Inferior parietal cortex (tissue), 1 donor: ENCODE data around the gene KAZN.

Experiments
- DNase-seq: peaks from one replicate; pipeline ENCODE4 v3.0.0-alpha.2; 2016; ENCODE audit errors: extremely low spot score

The KAZN gene

DNA sequence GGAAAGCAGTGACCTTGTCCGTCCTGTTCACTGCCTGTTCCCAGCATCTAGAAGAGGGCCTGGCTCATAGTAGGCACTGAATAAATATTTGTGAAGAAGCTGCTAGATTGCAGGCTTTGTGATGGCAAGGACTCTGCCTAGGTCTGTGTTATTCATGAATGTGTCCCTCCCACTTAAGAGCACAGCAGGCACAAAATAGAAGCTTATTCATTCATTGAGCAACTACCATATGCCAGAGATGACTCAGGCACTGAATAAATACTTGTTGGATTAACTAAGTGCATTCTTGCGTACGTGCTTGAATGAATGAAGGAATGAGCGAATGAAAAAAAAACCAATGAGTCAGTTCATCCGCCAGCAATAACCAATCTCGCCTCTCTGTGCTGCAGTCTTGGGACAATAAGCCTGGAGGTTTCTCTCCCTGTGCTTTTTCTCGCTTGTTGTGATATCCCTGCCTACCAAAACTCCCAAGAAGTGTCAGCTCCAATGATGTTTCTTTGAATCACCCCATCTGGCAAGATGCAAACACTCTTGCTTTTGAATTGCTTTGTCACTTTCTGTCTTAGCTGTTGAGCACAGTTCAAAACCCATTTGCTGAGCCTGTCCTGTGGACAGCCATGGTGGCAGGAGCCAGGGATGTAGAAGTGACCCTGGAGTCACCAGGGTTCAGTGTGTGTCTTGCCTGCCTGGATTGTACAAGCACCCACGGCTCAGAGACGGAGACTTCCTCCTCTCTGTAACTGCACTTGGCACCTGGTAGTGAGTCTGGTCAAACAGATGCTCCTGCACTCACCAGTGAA, 143.9 kb downstream of the KAZN start:
- DNase-seq, result peak; percentile 33

DNA sequence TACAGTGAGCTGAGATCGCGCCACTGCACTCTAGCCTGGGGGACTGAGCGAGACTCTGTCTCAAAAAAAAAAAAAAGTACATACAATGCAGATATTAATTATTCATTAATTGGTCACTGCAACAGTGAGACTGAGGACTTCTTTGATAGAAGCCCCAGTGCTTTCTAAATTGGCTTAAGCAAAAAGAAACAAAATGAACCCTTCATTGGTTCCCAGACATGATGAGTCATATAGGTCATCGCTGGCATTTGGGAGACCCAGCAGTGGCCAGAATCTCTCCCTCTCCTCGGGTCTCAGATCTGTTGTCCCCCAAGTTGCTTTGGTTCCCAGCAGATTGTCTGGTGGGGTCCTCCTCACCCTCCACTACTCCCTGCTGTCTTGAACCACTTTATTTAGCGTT, 144.9 kb downstream of the KAZN start:
- no peak for DNase-seq

DNA sequence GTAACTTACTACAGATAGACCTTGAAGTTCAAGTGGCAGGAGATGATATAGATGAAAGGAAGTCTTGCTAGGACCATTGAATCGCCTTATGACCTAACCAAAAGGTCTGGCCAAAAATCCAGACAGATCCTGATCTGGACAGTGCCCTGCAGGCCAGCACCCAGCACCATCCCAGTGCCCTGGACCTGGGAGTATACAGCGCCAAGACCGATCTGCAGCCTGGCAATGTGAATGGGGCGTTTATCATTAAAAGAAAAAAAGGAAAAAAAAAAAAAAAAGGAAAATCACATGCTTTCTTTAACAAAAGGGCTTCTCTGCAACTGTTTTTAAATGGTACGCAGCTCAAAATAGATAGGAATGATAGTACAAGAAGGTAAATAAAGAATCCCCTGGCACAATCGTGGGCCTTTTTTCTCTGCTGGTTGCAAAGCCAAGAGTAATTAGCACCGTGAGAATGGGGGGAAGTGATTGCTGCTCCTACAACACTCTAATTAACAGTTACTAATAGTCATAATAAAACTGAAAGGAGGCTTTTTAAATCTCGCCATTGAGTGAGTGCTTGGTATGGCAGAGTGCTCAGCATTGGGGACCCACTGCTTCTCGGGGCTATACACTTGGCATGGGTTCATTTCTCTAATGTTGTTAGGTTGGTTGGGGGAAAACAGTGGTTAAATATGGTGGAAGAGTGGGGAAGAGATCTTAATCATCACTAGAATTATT, 146.7 kb downstream of the KAZN start:
- no peak for DNase-seq

DNA sequence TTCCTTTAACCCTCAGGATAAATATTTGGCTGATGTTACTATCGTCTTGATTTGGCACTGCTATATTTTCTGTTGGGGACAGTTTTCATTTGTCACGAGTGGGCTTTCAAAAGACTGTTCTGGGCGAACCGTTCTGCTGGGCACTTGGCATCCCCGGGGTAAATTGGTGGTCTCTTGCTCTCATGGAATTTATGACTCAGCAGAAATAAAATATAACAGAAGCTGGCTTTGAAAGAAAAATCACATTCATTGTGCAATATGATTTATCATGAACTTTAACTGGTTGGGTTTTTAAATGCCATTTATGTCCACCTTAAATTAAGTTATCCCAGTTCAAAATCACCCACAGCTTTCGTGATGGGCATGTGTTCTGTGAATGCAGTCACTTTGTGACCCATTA, 147.3 kb downstream of the KAZN start:
- no peak for DNase-seq

DNA sequence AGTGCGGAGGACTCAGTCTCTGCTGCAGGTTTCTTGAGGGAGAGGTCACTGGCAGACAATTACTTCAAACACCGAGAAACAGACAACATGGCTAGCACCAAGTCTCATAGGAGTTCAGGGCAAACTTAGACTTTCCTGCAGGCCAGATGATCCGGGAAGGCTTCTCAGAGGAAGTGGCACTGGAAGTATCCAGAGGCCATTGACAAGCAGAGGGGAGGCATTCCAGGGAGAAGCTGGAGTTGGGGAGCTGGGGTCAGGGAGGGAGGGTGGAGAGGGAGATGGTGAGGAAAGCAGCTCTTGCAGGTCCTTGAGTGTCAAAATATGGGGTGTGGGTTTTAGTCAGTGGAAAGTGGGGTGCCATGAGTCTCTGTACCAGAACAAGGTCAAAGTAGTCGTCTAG, 147.9 kb downstream of the KAZN start:
- DNase-seq, result no peak

DNA sequence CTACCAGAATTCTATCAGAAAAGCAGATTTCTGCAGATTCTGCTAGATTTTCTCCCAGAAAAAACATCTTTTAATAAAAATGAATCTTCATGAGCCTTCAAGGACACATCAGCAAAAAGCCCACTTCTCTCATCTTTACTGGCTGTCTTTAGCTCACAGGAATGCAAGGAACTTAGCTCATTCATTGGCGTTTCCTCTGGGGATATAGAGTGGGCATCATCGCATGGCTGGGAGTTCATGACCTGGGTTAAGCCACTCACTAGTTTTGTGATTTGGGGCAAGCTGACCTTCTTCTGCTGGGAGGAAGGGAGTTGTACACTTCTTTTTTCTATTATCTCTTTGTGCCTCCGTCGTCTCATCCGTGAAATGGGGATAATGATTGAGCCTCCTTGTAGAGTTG, 149.7 kb downstream of the KAZN start:
- no peak for DNase-seq

DNA sequence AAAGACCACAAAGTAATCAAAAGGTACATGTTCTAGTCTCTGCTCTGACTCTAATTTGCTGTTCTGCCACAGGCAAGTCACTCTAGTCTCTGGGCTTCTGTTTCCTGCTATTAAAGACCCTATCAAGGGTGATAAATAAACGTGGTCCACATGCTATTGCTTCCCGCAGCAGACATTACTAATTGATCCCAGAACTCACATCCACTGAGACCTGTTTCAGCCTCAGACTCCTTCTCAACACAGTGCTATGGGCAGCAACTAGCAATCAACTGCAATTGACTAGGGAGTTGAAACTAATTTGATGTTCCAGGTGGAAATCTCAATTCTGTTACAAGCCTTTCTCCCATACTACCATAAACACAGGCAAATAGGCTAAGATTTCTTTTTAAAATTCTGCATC, 150.5 kb downstream of the KAZN start:
- DNase-seq, result no peak

DNA sequence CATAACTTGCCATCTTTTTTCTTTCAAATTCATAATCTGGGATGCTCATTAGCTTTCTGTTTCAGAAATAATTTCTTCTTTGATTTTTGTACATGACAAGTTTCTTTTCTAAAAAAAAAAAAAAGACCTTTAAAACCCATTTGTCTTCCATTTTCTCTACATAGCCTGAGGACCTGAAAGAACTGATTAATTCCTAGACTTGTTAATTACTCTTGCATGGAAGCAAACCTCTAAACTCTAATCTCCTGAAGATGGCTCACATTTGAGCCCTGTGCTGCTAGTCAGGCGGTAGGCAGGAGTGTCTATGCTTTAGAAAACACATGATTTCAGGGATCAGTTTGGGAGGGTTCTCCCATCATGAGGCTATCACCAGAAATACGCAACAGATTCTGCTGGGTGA, 152.0 kb downstream of the KAZN start:
- DNase-seq, result no peak

DNA sequence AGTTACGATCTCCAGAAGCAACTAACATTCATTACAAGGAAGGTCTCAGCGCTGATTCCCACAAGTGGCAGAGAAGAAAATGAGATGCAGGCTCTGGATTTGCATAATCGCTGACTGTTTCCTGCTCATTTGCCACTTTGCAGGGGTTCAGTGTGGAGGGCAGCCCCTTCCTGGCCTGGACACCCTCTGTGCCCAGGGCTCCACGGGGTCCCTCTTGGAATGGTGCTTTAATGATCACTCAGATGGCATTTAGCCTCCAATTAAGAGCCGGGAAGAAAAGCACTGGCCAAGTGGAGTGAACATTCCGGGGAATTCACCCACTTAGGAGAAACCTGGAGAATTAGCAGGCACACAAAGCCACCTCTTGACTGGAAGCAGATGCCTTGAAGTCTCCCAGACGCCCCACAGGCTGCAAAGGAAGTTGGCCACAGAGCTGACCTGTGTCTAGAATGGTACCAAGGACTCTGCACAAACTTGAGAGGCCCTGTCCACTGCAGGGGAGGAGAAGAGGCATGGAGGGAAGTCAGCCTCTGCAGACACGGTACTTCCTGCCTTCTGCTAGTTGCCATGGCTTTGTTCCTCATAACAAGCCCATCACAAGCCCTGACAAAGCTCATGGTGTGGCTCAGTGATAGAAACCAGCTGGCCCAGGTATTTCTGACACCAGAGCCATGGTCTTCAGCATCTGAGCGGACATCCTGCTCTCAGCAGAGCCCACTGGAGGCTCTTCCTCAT, 157.2 kb downstream of the KAZN start:
- no peak for DNase-seq

DNA sequence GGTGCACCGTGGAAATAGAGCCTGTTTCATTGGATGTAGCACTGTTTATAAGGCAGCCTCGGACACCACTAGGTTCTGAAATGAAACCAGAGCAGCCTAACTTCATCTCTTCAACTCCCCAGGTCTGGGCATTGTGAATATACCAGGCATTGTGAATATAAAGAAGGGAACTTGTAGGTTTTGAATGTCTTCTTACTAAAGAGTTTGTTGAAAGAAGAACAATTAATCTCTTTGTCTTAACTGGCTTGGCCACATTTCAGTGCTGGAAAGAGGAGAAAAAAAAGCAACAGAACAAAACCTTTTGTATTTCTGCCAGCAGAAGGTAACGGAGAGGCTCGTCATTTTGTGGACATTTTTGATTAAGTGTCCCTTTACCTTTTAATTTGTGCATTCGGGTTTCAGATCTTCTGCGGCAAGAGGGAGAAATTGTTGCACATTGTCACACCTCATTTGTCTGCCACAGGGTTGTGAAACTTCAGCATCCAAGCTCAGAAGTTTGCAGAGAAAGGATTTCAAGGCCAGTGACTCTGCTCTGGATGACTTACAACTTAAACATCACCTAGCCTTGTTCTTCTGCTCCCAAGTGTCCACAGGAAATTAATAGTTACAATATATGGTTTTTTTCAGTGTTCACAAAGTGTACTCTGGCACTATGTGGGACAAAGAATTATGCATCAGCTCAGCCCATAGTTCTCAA, 158.3 kb downstream of the KAZN start:
- peak; percentile 39 for DNase-seq

DNA sequence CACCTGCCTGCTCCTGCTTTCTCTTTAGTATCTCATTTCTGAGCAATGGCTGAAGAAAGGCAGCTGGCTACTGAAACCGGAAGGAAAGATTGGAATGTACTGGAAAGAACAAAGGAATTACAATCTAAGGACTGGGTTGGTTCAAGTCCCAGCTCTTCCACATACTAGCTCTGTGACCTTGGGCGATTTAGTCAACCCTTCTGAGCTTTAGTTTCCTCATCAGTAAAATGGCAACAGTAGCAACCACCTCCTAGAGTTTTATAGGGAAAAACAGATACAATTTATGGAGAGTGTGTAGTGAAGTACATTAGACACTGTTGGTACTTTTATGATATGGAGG, 158.8 kb downstream of the KAZN start:
- DNase-seq, result no peak

DNA sequence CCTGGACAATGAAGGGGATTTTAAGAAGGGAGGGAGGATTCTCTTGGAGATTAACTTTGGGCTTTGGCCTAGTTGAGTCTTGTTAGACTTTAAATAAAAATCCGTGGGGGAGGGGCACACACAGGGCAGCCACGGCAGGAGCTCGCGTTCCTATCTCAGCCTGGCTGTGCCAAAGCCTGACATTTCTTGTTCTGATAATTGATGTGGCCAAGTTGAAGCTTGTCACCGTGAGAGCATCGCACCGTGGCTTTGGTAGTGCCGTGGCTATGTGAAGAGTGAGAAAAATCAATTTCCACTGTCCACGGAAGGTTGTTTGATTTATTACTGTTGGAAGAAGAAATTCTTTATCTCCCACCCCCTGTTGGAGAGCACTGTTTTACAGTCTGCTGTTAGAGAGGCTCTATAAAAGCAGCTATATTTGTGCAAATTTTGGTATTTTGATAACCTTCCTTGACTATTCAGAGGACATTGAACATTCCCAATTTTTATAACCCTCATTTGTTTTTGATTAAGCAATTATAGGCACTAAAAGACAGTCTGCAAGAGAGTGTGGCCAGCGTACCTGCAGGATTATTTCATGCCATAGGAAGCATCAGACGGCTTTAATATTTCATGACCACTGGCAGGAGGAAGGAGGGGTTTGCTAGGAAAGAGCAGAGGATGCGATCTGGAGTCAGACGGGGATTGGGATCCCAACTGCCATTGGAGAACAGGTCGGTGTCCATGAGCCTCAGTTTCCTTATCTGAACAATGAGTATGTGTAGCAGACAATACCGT, 160.7 kb downstream of the KAZN start:
- DNase-seq, result no peak

DNA sequence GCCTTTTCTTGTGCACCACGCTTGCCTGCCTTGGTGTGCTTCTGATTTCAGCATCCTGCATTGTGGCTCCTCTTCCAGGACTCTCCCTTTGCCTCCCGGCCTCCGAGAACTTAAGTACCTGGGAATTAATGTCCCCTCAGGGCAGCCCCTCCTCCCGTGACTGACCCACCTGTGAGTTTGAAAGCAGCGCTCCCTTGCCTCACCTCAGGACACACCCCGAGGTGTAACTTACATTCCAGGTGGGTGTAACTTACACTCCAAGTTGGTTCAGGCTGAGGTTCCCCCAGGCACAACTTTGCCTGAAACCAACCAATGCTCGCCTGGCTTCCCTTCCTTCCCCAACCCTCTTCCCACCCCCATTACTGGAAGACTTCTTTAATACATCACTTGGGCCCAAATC, 161.4 kb downstream of the KAZN start:
- no peak for DNase-seq

DNA sequence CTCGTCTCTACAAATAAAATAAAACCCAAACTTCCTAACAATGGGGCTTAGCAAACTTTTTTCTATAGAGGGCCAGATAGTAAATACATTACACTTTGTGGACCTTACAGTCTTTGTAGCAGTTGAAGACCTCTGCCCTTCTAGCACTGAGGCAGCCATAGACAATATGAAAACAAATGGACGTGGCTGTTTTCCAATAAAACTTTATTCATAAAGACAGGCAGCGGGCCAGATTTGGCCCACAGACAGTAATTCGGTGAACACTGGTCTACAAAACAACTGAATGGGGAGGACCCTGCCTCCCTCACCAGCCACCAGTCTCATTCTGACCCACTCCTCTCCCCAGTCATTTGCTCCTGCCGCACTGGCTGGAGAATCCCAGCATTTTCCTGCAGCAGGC, 162.3 kb downstream of the KAZN start:
- no peak for DNase-seq

DNA sequence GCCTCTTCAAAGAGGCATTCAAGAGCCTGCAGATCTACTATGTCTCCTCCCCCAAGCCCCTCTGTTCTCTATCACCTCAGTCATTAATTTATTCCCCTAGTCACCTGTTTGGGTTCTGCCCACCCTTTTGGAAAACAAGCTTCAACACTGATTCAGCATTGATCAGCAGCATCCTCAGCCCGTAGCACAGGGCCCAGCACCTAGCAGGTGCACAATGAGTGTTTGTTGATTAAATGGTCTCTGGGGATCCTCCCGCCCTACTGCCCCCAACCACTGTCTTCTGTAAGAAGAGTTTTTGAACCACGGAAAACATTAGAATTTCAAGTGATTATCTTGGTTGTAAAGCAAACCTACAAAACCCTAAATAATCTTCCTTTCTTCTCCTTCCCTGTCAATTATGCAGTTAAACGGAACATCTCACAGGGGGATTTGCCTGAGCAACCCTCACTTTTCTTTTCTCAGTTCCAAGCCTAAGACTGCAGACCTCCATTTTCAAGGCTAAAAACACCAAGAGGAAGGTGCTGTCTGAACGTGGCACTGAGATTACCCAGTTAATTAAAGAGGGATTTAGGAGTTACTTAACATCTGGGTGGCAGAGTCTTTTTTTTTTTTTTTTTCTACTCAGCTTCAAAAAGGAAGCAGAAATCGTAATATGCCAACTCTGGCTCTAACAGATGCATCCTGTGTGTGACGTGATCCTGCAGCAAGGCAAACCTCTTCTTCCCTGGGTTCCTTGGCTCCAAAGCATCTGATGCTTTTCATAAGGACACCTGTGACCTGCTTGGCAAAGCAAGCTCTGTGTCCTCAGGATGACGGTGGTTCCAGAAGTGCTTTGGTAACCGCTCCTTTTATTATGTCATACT, 163.0 kb downstream of the KAZN start:
- DNase-seq, result no peak

DNA sequence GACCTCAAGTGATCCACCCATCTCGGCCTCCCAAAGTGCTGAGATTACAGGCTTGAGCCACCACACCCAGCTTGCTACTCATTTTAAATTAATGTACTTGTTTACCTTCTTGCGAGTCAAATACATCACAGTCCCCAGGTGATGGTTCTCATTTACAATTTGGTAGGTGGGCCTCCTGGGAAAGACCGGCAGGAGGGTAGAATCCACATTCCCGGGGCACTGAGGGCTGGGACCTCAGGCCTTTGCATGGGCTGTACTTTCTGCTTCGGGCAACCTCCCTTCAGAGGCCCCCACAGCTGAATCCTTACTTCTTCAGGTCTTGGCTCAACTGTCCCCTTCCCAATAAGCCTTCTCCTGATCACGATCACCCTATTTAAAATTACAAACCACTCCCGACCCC, 165.5 kb downstream of the KAZN start:
- no peak for DNase-seq

DNA sequence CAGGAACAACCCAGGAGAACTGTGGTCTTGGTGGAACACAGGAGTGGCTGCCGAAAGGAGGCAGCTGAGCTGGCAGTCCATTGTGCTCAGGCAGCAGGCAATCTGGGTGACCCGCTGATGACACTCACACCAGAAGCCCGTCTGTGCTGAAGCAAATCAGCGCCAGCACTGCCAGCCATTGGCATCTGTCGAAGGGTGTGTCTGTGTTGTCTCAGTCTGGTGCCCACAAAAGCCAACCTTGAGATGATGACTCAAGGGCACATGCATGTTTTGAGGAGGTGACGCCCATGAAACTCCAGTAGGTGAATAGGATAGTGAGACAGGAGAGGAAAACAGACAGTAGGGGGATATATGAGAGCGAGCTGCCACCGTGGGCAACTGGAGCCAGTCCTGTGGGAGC, 167.3 kb downstream of the KAZN start:
- no peak for DNase-seq

DNA sequence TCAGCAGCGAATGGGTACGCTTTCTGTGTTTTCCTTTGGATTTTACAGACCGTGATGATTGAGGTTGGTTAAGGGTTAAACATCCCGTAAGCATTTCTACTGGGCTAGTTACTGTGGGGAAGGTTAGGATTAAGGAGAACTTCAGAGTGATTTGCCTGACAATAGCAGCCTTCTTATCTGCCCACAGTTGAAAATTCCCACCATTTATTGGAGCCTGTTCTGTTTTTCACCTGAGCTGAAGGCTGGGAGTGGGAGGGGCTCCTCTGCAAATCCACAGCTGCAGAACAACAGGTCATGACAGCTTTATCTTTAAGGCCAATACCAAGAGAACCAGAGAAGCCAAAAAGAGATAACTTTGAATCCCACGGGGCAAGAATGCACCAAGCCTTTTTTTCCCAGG, 168.6 kb downstream of the KAZN start:
- DNase-seq, result no peak

DNA sequence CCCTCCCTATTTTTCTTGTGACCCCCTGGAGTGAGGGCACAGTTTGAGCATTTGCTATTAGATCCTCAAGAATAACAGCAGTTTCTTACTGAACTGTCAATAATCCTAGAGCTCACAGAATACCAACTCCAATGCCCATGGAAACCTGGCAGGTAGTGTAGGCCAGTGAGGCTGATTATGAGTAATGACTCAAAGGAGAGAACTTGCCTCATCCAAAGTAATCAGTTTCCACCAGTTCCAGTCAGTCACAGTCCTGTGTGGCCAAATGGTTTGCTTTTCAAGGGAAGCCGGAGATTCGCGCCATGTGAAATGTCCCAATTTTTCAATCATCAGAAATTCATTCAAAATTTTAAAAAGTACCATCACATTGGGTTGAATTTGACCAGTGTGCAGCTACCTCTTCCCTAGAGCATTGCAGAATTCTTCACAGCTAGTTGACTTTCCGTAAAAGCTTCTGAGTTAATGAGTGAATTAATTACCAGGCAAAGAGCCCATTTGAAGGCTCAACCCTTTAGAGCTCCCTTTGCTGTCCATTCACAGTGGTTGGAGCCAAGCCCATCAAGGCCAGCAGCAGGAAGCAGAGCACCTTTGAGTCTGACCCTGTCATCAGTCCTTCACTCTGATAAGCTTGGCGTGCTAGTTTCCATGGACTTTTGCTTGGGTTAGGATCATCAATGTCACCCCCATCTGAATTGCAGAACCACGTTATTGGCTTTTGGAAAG, 170.3 kb downstream of the KAZN start:
- no peak for DNase-seq
